Spleen (tissue), 7 donors: Measurements from ENCODE around the gene LRRC49.

Experiments
- CTCF ChIP-seq, 11 experiments: fragments of 200-600 bp in 7 of 11; fragments of 450-650 bp in 4 of 11; sonication (generic) in 4 of 11; IDR thresholded peaks in 8 of 11; conservative IDR thresholded peaks in 3 of 11; 1 replicate in 7 of 11; 2 replicates in 4 of 11; pipeline versions ENCODE4 v1.4.0 to v1.8.0; 2016 to 2021; ENCODE audit warnings: antibody characterized with exemption in 11 of 11, inconsistent platforms in 4 of 11, mild to moderate bottlenecking in 1 of 11
- POLR2A ChIP-seq, 3 donors: fragments of 450-650 bp; IDR thresholded peaks; one replicate each; pipeline ENCODE4 v1.5.1; 2017; ENCODE audit warnings: antibody characterized with exemption in 3 of 3, mild to moderate bottlenecking in 1 of 3
- POLR2AphosphoS5 ChIP-seq, 3 donors: sonication (generic); formaldehyde crosslinking; IDR thresholded peaks; one replicate each; pipeline ENCODE4 v1.5.1; 2017; ENCODE audit warnings: antibody characterized with exemption in 3 of 3
- donor health status: DM: no; HTN: no; CAD: no; lungs with moderate emphysema.
- donor health status: DM: no; HTN: no; CAD: no.
- donor health status: DM: no; HTN: no; CAD: no.

GRCh38 chr15:71089801-71090200 is 197.2 kb downstream of the LRRC49 start:
- TF ChIP-seq CTCF (IDR thresholded peaks at IDR 0.05 in 8 of 11, conservative IDR thresholded peaks at IDR 0.05 in 3 of 11) (no peak), POLR2A (IDR thresholded peaks at IDR 0.05) (no peak), POLR2AphosphoS5 (IDR thresholded peaks at IDR 0.05) (no peak)
